Fibroblast of lung (primary cell): Measurements from ENCODE around the gene CCDC80. TPM values are rescaled to one million over a fixed set of nuclear protein-coding genes. Genes with fewer than 3 reads are reported as not detected.

Experiments used
- DNase-seq, 2 donors: peaks; one replicate each; pipeline versions ENCODE4 v3.0.0 to v3.0.0-alpha.2; 2010; ENCODE audit warnings: low read depth in 2 of 2
- H2AFZ ChIP-seq: 2 replicates; pipeline ENCODE4 v1.5.1; 2012; ENCODE audit warnings: low read length, control low read depth, inconsistent platforms
- H3K27ac ChIP-seq: 2 replicates; pipeline ENCODE4 v1.5.1; 2011; ENCODE audit warnings: low read length, control low read depth; ENCODE audit not compliant: insufficient read depth
- H3K27me3 ChIP-seq: 2 replicates; pipeline ENCODE4 v1.5.1; 2011; ENCODE audit warnings: mild to moderate bottlenecking, low read length; ENCODE audit not compliant: control insufficient read depth, insufficient read depth
- H3K36me3 ChIP-seq: 2 replicates; pipeline ENCODE4 v1.5.1; 2011; ENCODE audit warnings: low read length; ENCODE audit not compliant: control insufficient read depth, insufficient read depth
- H3K4me1 ChIP-seq: 2 replicates; pipeline ENCODE4 v1.5.1; 2011; ENCODE audit warnings: low read length; ENCODE audit not compliant: control insufficient read depth, insufficient read depth; ENCODE audit errors: extremely low read depth
- H3K4me2 ChIP-seq: 2 replicates; pipeline ENCODE4 v1.5.1; 2011; ENCODE audit warnings: low read length, control low read depth; ENCODE audit not compliant: insufficient read depth; ENCODE audit errors: extremely low read depth
- H3K4me3 ChIP-seq, 4 experiments: fragments of 200-600 bp in 1 of 4; sonication (generic) in 1 of 4; replicated peaks in 1 of 4; 2 replicates each; pipeline ENCODE4 v1.5.1; 2011 to 2016; ENCODE audit warnings: low read length in 4 of 4, low read depth in 3 of 4, mild to moderate bottlenecking in 3 of 4, control low read depth in 2 of 4, inconsistent platforms in 1 of 4, mixed read lengths in 1 of 4; ENCODE audit not compliant: insufficient read depth in 1 of 4; ENCODE audit errors: control extremely low read depth in 1 of 4
- H3K79me2 ChIP-seq: 2 replicates; pipeline ENCODE4 v1.5.1; 2012; ENCODE audit warnings: mild to moderate bottlenecking, low read length, inconsistent platforms; ENCODE audit not compliant: control insufficient read depth, insufficient read depth
- H3K9ac ChIP-seq: 2 replicates; pipeline ENCODE4 v1.5.1; 2011; ENCODE audit warnings: mild to moderate bottlenecking, low read length, control low read depth; ENCODE audit not compliant: insufficient read depth
- H3K9me3 ChIP-seq: 2 replicates; pipeline ENCODE4 v1.5.1; 2012; ENCODE audit warnings: low read depth, low read length; ENCODE audit not compliant: control insufficient read depth, insufficient read depth
- H4K20me1 ChIP-seq: 2 replicates; pipeline ENCODE4 v1.5.1; 2011; ENCODE audit warnings: low read length; ENCODE audit not compliant: control insufficient read depth, insufficient read depth; ENCODE audit errors: extremely low read depth
- CTCF ChIP-seq, 2 donors: IDR thresholded peaks in 1 of 2; conservative IDR thresholded peaks in 1 of 2; 1 replicate in 1 of 2; 2 replicates in 1 of 2; pipeline ENCODE4 v1.5.1; 2011 to 2012; ENCODE audit warnings: low read length in 2 of 2, control low read depth in 1 of 2, inconsistent platforms in 1 of 2, low read depth in 1 of 2, mild to moderate bottlenecking in 1 of 2
- EZH2 ChIP-seq: IDR thresholded peaks from 2 replicates; pipeline ENCODE4 v1.5.1; 2012; ENCODE audit warnings: low read length, control low read depth, mild to moderate bottlenecking; ENCODE audit errors: missing control alignments
- polyA plus RNA-seq, 2 donors: library from polyadenylated mRNA; depleted of rRNA in 1 of 2; stranded (reverse) in 1 of 2; unstranded in 1 of 2; fragments of >200 nt; gene quantifications; 2 replicates each; pipeline ENCODE4 v1.2.1, GENCODE V29; 2011 to 2012; ENCODE audit warnings: missing spikeins in 1 of 2
- total RNA-seq: library from RNA; depleted of rRNA; stranded (reverse); fragments of >200 nt; gene quantifications from 2 replicates; pipeline ENCODE4 v1.2.1, GENCODE V29; 2014

Gene CCDC80
- total and polyA plus RNA-seq, 2 donors (not counting 1 experiment from before 2014, with no cell fraction given), result 153 to 526 TPM

GRCh38 chr3:112629425-112629824, 11.5 kb downstream of the CCDC80 start:
- peaks cover 6% of the 10 kb centered on the region for H3K36me3 ChIP-seq
- no peaks in the 10 kb centered on the region for H4K20me1 ChIP-seq
- H3K9ac ChIP-seq, result no peak overlapping the region
- peak; percentile 98 to 99 for DNase-seq
- H3K27me3 ChIP-seq, result no peaks in the 10 kb centered on the region
- H3K27ac ChIP-seq, result no peak overlapping the region
- H3K4me3 ChIP-seq, result no peak overlapping the region
- peaks cover 16% of the 10 kb centered on the region for H3K4me1 ChIP-seq
- H3K9me3 ChIP-seq, result no peaks in the 10 kb centered on the region
- peaks cover 46% of the 10 kb centered on the region for H3K79me2 ChIP-seq
- H3K4me2 ChIP-seq, result peak overlapping the region; percentile 66
- TF ChIP-seq CTCF (conservative IDR thresholded peaks at IDR 0.05 in 1 of 2, IDR thresholded peaks at IDR 0.05 in 1 of 2; ENCODE audit: low read depth in 1 of 2, low read length in 2 of 2), result no peak
- no peak overlapping the region for H2AFZ ChIP-seq

DNA sequence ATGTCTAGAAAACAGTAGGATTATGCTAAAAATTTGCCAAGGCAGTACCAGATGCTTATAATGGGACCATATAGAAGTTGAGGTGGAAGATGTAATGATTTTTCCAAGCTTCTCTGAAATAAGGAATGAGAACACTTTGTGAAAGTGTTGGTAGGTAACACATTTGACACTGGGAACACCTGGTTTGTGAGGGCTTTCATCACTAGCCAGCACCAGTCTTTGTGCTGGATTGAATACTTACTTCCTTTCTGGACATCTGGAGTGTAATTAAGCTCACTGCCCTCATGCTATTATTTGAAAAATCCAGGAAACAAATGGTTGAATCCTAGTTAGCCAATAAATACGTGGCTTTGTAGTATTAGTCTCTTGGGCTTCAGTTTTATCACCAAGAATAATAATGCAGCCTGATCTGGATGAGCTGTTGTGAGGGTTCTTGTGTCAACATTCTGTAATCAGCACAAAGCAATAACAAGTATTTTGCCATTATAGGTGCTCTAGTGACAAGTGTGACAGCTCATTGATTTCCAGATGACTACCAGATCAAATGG, 12.9 kb downstream of the CCDC80 start:
- Histone ChIP-seq H3K4me1 (peaks cover 7% of the 10 kb centered on the region), H3K4me3 (no peak overlapping the region), H3K36me3 (peaks cover 6% of the 10 kb centered on the region), H3K4me2 (no peak overlapping the region), H3K9me3 (no peaks in the 10 kb centered on the region), H3K27me3 (no peaks in the 10 kb centered on the region), H3K27ac (no peak overlapping the region), H2AFZ (no peak overlapping the region), H3K9ac (no peak overlapping the region), H3K79me2 (peaks cover 32% of the 10 kb centered on the region), H4K20me1 (no peaks in the 10 kb centered on the region)
- no peak for TF ChIP-seq CTCF (conservative IDR thresholded peaks at IDR 0.05 in 1 of 2, IDR thresholded peaks at IDR 0.05 in 1 of 2; ENCODE audit: low read depth in 1 of 2, low read length in 2 of 2)
- TF ChIP-seq EZH2, result no peak
- DNase-seq, result no peak

DNA sequence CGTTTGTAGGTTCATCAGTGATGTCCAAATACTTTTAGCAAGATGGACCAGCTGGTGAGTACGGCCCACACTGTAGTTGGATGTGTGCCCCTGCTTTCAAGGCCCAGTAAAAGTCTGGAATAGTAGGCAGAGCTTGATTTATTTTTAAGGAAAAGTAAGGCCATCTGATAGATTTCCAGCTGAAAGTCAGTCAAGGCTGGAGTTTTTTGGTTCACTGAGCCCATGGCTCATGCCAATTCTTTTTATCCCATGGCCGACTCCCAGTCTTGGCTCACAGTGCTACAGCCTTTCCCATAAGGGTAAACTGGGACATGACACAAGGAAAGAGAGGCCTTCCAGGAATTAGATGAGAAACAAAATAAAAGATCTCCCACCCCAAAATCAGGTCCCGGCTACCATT, 13.5 kb downstream of the CCDC80 start:
- peaks cover 26% of the 10 kb centered on the region for H3K79me2 ChIP-seq
- H3K27ac ChIP-seq, result no peak overlapping the region
- H3K9ac ChIP-seq, result no peak overlapping the region
- H3K36me3 ChIP-seq, result peaks cover 6% of the 10 kb centered on the region
- no peaks in the 10 kb centered on the region for H4K20me1 ChIP-seq
- no peak overlapping the region for H3K4me3 ChIP-seq
- no peaks in the 10 kb centered on the region for H3K27me3 ChIP-seq
- peaks cover 2% of the 10 kb centered on the region for H3K4me1 ChIP-seq
- no peak for TF ChIP-seq CTCF (conservative IDR thresholded peaks at IDR 0.05 in 1 of 2, IDR thresholded peaks at IDR 0.05 in 1 of 2; ENCODE audit: low read depth in 1 of 2, low read length in 2 of 2)
- no peak for TF ChIP-seq EZH2
- H2AFZ ChIP-seq, result no peak overlapping the region
- H3K9me3 ChIP-seq, result no peaks in the 10 kb centered on the region
- H3K4me2 ChIP-seq, result no peak overlapping the region
- DNase-seq, result no peak
